Body of pancreas (tissue), 4 donors: ENCODE measurements around the gene PLAU.

Source experiments
- CTCF ChIP-seq, 7 experiments: fragments of 450-650 bp in 4 of 7; fragments of 200-600 bp in 3 of 7; sonication (generic) in 3 of 7; IDR thresholded peaks; one replicate each; pipeline ENCODE4 v1.5.1; 2016 to 2019; ENCODE audit warnings: antibody characterized with exemption in 7 of 7
- POLR2A ChIP-seq, 3 donors: fragments of 450-650 bp; IDR thresholded peaks; one replicate each; pipeline ENCODE4 v1.6.1; 2016; ENCODE audit warnings: antibody characterized with exemption in 3 of 3, mild to moderate bottlenecking in 2 of 3

GRCh38 chr10:73962386-73962785 lies 51.5 kb downstream of the PLAU start:
- TF ChIP-seq CTCF (IDR thresholded peaks at IDR 0.05) (no peak), POLR2A (IDR thresholded peaks at IDR 0.05) (no peak)
